ENCODE results near the gene NCKAP1.

NCKAP1 gene

GRCh38 chr2:182941121-182941722 lies 97.0 kb downstream of the NCKAP1 start:
- Histone ChIP-seq H3K9ac (ENCODE audit: low read length in 5 of 5) (no peak overlapping the region), H3K9me3 (ENCODE audit: control insufficient read depth in 5 of 5, low read length in 5 of 5) (no peaks in the 10 kb centered on the region), H3K4me1 (ENCODE audit: control insufficient read depth in 5 of 5, insufficient read depth in 5 of 5, low read length in 5 of 5) (no peaks in the 10 kb centered on the region), H3K27me3 (ENCODE audit: control insufficient read depth in 5 of 5, insufficient read depth in 4 of 5, low read length in 5 of 5) (no peaks in the 10 kb centered on the region), H3K4me3 (ENCODE audit: low read depth in 1 of 5, low read length in 5 of 5) (no peak overlapping the region), H3K36me3 (ENCODE audit: control insufficient read depth in 5 of 5, insufficient read depth in 5 of 5, low read length in 5 of 5) (peaks cover 11 to 36% (median 27%) of the 10 kb centered on the region in 5 donors), H3K27ac (ENCODE audit: low read depth, low read length) (no peak overlapping the region)

- no peak overlapping the region for H3K9ac ChIP-seq (ENCODE audit: low read length in 5 of 5)
- no peaks in the 10 kb centered on the region for H3K4me1 ChIP-seq (ENCODE audit: control insufficient read depth in 5 of 5, insufficient read depth in 5 of 5, low read length in 5 of 5)
- H3K36me3 ChIP-seq (ENCODE audit: control insufficient read depth in 5 of 5, insufficient read depth in 5 of 5, low read length in 5 of 5), result peaks cover 7 to 45% (median 38%) of the 10 kb centered on the region in 5 donors
- no peaks in the 10 kb centered on the region for H3K27me3 ChIP-seq (ENCODE audit: control insufficient read depth in 5 of 5, insufficient read depth in 4 of 5, low read length in 5 of 5)
- H3K27ac ChIP-seq (ENCODE audit: low read depth, low read length), result no peak overlapping the region
- no peaks in the 10 kb centered on the region for H3K9me3 ChIP-seq (ENCODE audit: control insufficient read depth in 5 of 5, low read length in 5 of 5)
- H3K4me3 ChIP-seq (ENCODE audit: low read depth in 1 of 5, low read length in 5 of 5), result no peak overlapping the region
These were observed 100.4 kb downstream of the NCKAP1 start for GRCh38 chr2:182937870-182938269.

- no peak overlapping the region for H3K9ac ChIP-seq (ENCODE audit: low read length in 5 of 5)
- H3K36me3 ChIP-seq (ENCODE audit: control insufficient read depth in 5 of 5, insufficient read depth in 5 of 5, low read length in 5 of 5), result peaks cover 9 to 48% (median 34%) of the 10 kb centered on the region in 5 donors
- H3K9me3 ChIP-seq (ENCODE audit: control insufficient read depth in 5 of 5, low read length in 5 of 5), result no peaks in the 10 kb centered on the region
- H3K27me3 ChIP-seq (ENCODE audit: control insufficient read depth in 5 of 5, insufficient read depth in 4 of 5, low read length in 5 of 5), result no peaks in the 10 kb centered on the region
- H3K27ac ChIP-seq (ENCODE audit: low read depth, low read length), result no peak overlapping the region
- no peak overlapping the region for H3K4me3 ChIP-seq (ENCODE audit: low read depth in 1 of 5, low read length in 5 of 5)
- no peaks in the 10 kb centered on the region for H3K4me1 ChIP-seq (ENCODE audit: control insufficient read depth in 5 of 5, insufficient read depth in 5 of 5, low read length in 5 of 5)
These were observed 104.6 kb downstream of the NCKAP1 start for GRCh38 chr2:182933629-182934028.

DNA sequence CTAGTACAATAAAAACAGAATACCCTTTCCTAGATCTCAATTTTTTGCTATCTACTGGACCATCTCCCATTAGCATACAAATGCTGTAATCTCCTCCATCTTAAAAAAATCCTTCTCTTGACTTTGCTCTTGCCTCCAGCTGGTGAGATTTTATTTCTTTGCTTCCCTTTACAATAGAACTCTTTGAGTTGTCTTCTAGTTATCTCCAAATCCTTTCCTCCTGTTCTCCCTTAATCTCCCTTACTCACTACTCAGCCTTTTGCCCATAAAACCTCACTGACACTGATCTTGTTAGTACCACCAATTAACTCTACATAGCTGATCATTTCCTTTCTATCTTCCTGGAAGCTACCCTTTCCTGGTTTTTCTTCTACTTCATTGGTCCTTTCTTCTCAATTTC lies 108.3 kb downstream of the NCKAP1 start:
- H3K36me3 ChIP-seq (ENCODE audit: control insufficient read depth in 5 of 5, insufficient read depth in 5 of 5, low read length in 5 of 5), result peaks cover 17 to 57% (median 44%) of the 10 kb centered on the region in 5 donors

DNA sequence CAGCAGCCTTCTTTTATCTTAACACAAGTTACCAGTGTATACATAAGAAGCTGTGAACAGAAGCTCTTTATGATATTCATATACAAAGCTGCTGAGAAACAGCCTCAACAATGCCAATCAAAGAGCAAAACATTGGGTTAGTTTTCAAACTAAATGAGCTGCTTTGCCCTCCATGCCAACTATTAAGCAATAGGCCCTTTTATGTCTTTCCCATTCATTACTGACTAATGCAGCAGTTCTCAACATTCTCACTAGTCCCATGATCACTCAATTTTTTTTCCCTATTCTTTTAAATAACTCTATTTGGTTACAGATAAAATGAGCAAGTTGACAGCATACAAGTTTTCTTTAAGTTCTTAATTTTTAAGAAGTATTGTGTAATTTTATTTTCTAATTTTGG lies 114.0 kb downstream of the NCKAP1 start:
- H3K9ac ChIP-seq (ENCODE audit: low read length in 5 of 5), result no peak overlapping the region
- no peaks in the 10 kb centered on the region for H3K27me3 ChIP-seq (ENCODE audit: control insufficient read depth in 5 of 5, insufficient read depth in 4 of 5, low read length in 5 of 5)
- peaks cover 0 to 3% (median 0%) of the 10 kb centered on the region in 5 donors for H3K4me1 ChIP-seq (ENCODE audit: control insufficient read depth in 5 of 5, insufficient read depth in 5 of 5, low read length in 5 of 5)
- H3K9me3 ChIP-seq (ENCODE audit: control insufficient read depth in 5 of 5, low read length in 5 of 5), result no peaks in the 10 kb centered on the region
- H3K36me3 ChIP-seq (ENCODE audit: control insufficient read depth in 5 of 5, insufficient read depth in 5 of 5, low read length in 5 of 5), result peaks cover 21 to 46% (median 33%) of the 10 kb centered on the region in 5 donors
- H3K4me3 ChIP-seq (ENCODE audit: low read depth in 1 of 5, low read length in 5 of 5), result no peak overlapping the region
- no peak overlapping the region for H3K27ac ChIP-seq (ENCODE audit: low read depth, low read length)

More for the DNA sequence above, 108.3 kb downstream of the NCKAP1 start:
- no peaks in the 10 kb centered on the region for H3K9me3 ChIP-seq (ENCODE audit: control insufficient read depth in 5 of 5, low read length in 5 of 5)
- no peak overlapping the region for H3K9ac ChIP-seq (ENCODE audit: low read length in 5 of 5)
- no peaks in the 10 kb centered on the region for H3K27me3 ChIP-seq (ENCODE audit: control insufficient read depth in 5 of 5, insufficient read depth in 4 of 5, low read length in 5 of 5)
- no peaks in the 10 kb centered on the region for H3K4me1 ChIP-seq (ENCODE audit: control insufficient read depth in 5 of 5, insufficient read depth in 5 of 5, low read length in 5 of 5)
- H3K4me3 ChIP-seq (ENCODE audit: low read depth in 1 of 5, low read length in 5 of 5), result no peak overlapping the region
- no peak overlapping the region for H3K27ac ChIP-seq (ENCODE audit: low read depth, low read length)

DNA sequence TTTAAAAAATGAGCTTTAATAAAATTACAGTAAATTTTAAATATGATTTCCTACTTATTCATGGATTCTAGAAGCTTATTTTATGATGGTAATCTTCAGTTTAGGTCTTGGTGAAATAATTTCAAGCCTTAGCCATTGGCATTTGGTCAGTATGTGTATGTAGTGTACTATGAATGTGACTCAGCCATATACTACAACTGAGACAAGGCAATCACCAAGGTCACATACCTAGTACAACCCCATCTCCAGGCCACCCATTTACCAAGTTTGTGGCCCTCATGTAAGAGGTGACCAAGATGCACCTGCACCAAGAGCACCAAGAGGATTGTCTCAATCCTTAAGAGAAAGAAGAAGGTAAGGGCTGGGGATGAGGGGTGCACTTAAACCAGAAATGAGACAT lies 117.0 kb downstream of the NCKAP1 start:
- Histone ChIP-seq H3K9me3 (ENCODE audit: control insufficient read depth in 5 of 5, low read length in 5 of 5) (no peaks in the 10 kb centered on the region), H3K4me3 (ENCODE audit: low read depth in 1 of 5, low read length in 5 of 5) (no peak overlapping the region), H3K27ac (ENCODE audit: low read depth, low read length) (no peak overlapping the region), H3K9ac (ENCODE audit: low read length in 5 of 5) (no peak overlapping the region), H3K4me1 (ENCODE audit: control insufficient read depth in 5 of 5, insufficient read depth in 5 of 5, low read length in 5 of 5) (peaks cover 0 to 3% (median 0%) of the 10 kb centered on the region in 5 donors), H3K27me3 (ENCODE audit: control insufficient read depth in 5 of 5, insufficient read depth in 4 of 5, low read length in 5 of 5) (no peaks in the 10 kb centered on the region), H3K36me3 (ENCODE audit: control insufficient read depth in 5 of 5, insufficient read depth in 5 of 5, low read length in 5 of 5) (peaks cover 6 to 34% (median 22%) of the 10 kb centered on the region in 5 donors)

DNA sequence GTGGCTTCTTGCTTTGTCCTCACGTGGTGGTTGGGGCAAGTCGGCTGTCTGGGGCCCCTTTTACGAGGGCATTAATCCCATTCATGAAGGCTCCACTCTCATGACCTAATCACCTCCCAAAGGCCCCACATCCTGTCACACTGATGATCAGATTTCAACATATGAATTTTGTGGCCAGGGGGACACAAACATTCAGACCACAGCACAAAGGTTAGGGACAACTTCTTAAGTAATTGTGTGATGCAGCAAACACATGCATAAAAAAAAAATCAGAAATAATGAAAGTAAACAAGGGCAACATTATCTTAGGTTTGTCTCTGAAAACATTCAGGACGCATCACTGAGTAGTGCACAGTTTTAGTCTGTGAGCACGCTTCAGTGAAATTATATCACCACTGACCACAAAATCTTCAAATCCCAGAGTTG lies 117.6 kb downstream of the NCKAP1 start:
- Histone ChIP-seq H3K9ac (ENCODE audit: low read length in 5 of 5) (no peak overlapping the region), H3K36me3 (ENCODE audit: control insufficient read depth in 5 of 5, insufficient read depth in 5 of 5, low read length in 5 of 5) (peaks cover 6 to 35% (median 20%) of the 10 kb centered on the region in 5 donors), H3K4me1 (ENCODE audit: control insufficient read depth in 5 of 5, insufficient read depth in 5 of 5, low read length in 5 of 5) (peaks cover 0 to 3% (median 0%) of the 10 kb centered on the region in 5 donors), H3K27ac (ENCODE audit: low read depth, low read length) (no peak overlapping the region), H3K4me3 (ENCODE audit: low read depth in 1 of 5, low read length in 5 of 5) (no peak overlapping the region), H3K27me3 (ENCODE audit: control insufficient read depth in 5 of 5, insufficient read depth in 4 of 5, low read length in 5 of 5) (no peaks in the 10 kb centered on the region), H3K9me3 (ENCODE audit: control insufficient read depth in 5 of 5, low read length in 5 of 5) (no peaks in the 10 kb centered on the region)

- H3K27ac ChIP-seq (ENCODE audit: low read depth, low read length), result no peak overlapping the region
- H3K36me3 ChIP-seq (ENCODE audit: control insufficient read depth in 5 of 5, insufficient read depth in 5 of 5, low read length in 5 of 5), result peaks cover 7 to 37% (median 22%) of the 10 kb centered on the region in 5 donors
- no peak overlapping the region for H3K4me3 ChIP-seq (ENCODE audit: low read depth in 1 of 5, low read length in 5 of 5)
- H3K9ac ChIP-seq (ENCODE audit: low read length in 5 of 5), result no peak overlapping the region
- H3K4me1 ChIP-seq (ENCODE audit: control insufficient read depth in 5 of 5, insufficient read depth in 5 of 5, low read length in 5 of 5), result peaks cover 0 to 3% (median 0%) of the 10 kb centered on the region in 5 donors
- no peaks in the 10 kb centered on the region for H3K9me3 ChIP-seq (ENCODE audit: control insufficient read depth in 5 of 5, low read length in 5 of 5)
- no peaks in the 10 kb centered on the region for H3K27me3 ChIP-seq (ENCODE audit: control insufficient read depth in 5 of 5, insufficient read depth in 4 of 5, low read length in 5 of 5)
These were observed 118.2 kb downstream of the NCKAP1 start for GRCh38 chr2:182920089-182920488.

DNA sequence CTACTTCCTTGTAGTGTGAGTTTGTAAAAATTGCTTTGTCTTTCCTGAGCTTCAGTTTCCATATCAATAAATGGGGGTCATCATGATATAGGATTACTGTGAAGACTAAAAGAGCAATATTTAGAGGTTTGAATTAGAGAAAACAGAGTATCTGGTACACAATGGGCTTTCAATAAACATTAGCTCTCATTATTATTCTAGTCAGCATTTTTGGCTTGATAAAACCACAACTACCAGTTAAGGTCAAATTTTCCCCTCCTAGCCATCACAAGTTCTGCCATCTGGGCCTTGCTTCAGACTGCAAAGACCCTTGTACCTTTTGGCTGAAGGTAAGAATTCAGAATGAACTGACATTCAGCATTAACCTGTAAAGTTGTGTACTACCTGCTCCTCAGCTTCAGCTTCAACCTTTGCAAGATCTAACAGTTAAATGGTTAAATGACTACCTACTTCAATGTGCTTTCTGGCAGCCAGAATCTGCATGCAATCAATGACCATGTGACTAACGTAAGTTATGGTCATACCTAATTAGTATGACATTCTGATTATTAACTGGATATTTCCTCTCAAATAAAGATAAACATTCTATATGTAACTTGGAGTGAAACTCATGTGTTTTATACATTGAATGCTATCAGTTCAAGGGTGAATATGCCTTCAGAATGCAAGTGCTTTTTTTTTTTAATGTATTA lies 119.2 kb downstream of the NCKAP1 start:
- Histone ChIP-seq H3K9ac (ENCODE audit: low read length in 5 of 5) (no peak overlapping the region), H3K4me3 (ENCODE audit: low read depth in 1 of 5, low read length in 5 of 5) (no peak overlapping the region), H3K9me3 (ENCODE audit: control insufficient read depth in 5 of 5, low read length in 5 of 5) (no peaks in the 10 kb centered on the region), H3K27ac (ENCODE audit: low read depth, low read length) (no peak overlapping the region), H3K4me1 (ENCODE audit: control insufficient read depth in 5 of 5, insufficient read depth in 5 of 5, low read length in 5 of 5) (peaks cover 0 to under 1% (median 0%) of the 10 kb centered on the region in 5 donors), H3K27me3 (ENCODE audit: control insufficient read depth in 5 of 5, insufficient read depth in 4 of 5, low read length in 5 of 5) (no peaks in the 10 kb centered on the region), H3K36me3 (ENCODE audit: control insufficient read depth in 5 of 5, insufficient read depth in 5 of 5, low read length in 5 of 5) (peaks cover 12 to 43% (median 28%) of the 10 kb centered on the region in 5 donors)

- Histone ChIP-seq H3K27me3 (ENCODE audit: control insufficient read depth in 5 of 5, insufficient read depth in 4 of 5, low read length in 5 of 5) (no peaks in the 10 kb centered on the region), H3K36me3 (ENCODE audit: control insufficient read depth in 5 of 5, insufficient read depth in 5 of 5, low read length in 5 of 5) (peaks cover 14 to 47% (median 30%) of the 10 kb centered on the region in 5 donors), H3K9me3 (ENCODE audit: control insufficient read depth in 5 of 5, low read length in 5 of 5) (no peaks in the 10 kb centered on the region), H3K4me1 (ENCODE audit: control insufficient read depth in 5 of 5, insufficient read depth in 5 of 5, low read length in 5 of 5) (no peaks in the 10 kb centered on the region), H3K9ac (ENCODE audit: low read length in 5 of 5) (no peak overlapping the region), H3K4me3 (ENCODE audit: low read depth in 1 of 5, low read length in 5 of 5) (no peak overlapping the region), H3K27ac (ENCODE audit: low read depth, low read length) (no peak overlapping the region)
These were observed 120.3 kb downstream of the NCKAP1 start for GRCh38 chr2:182917924-182918323.

Measured in subcutaneous abdominal adipose tissue (tissue), 5 donors.